GM13977 (cell line): Measurements from ENCODE around the gene EFHD2.
"Not testable (repeated sequence)": the region's sequence is repeated elsewhere in the genome, so short reads cannot be mapped to it uniquely, and the experiment has no call there.

ENCODE experiments used
- DNase-seq: peaks from one replicate; pipeline ENCODE4 v3.0.0; 2012; ENCODE audit warnings: low spot score
- CTCF ChIP-seq: IDR thresholded peaks from 2 replicates; pipeline ENCODE4 v1.5.1; 2012; ENCODE audit warnings: mild to moderate bottlenecking, control low read depth; ENCODE audit not compliant: insufficient read depth; ENCODE audit errors: extremely low read depth, missing control alignments
- in situ Hi-C: fragments of 300-500 bp; cut with MboI; formaldehyde crosslinking; loops from one replicate; pipeline ENCODE4 v1.12.0; 2022; ENCODE audit warnings: low sequenced_read_pairs, low pct_unique_long_range_greater_than_20kb, mixed read lengths, inconsistent platforms; ENCODE audit not compliant: unreplicated experiment

EFHD2 gene

GRCh38 chr1:15452216-15452615 lies 42.5 kb downstream of the EFHD2 start:
- in situ Hi-C loops = no loop called here
- DNase-seq = no peak
- TF ChIP-seq CTCF = no peak

DNA sequence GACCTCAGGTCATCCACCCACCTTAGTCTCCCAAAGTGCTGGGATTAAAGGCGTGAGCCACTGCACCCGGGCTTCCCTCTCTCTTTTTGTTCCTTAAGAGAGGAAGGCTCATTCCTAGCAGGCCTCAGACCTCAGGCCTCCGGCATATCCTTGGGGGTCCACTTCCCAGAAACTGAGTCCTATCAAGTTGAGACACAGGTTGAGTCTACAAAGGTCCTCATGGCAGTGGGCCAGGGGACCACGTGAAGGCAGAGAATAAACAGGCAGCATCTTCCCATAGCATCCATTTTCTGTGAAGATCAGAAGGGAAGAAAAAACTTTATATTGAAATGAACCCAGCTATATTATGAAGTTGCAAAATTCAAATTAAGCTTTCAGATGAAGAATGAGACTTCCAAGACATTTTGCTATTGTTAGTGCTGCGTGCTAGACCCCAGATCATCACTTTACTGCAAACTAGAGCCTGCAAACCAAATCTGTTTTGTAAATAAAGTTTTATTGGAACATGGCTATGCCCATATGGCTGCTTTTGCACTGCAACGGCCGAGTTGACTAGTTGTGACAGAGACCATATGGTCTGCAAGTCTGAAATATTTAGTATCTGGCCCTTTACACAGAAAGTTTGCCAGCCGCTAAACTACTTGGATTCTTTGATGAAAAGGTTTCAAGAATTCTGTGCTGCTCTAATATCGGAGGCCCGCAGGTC lies 43.3 kb downstream of the EFHD2 start:
- TF ChIP-seq CTCF = no peak
- in situ Hi-C loops = no loop called here
- DNase-seq = no peak

- in situ Hi-C loops = no loop called here
- no peak for TF ChIP-seq CTCF
- no peak for DNase-seq
Observed at GRCh38 chr1:15453734-15454133, 44.0 kb downstream of the EFHD2 start.

GRCh38 chr1:15454256-15454655 lies 44.6 kb downstream of the EFHD2 start:
- DNase-seq = no peak
- TF ChIP-seq CTCF = no peak
- in situ Hi-C loops = no loop called here

GRCh38 chr1:15455522-15455921 lies 45.8 kb downstream of the EFHD2 start:
- TF ChIP-seq CTCF = no peak
- in situ Hi-C loops = no loop called here
- no peak for DNase-seq

- no peak for DNase-seq
- in situ Hi-C loops = no loop called here
- no peak for TF ChIP-seq CTCF
Observed at GRCh38 chr1:15456313-15456954, 46.7 kb downstream of the EFHD2 start, which contains the start of gene CELA2A. TSS of gene CELA2A (plus strand) at chr1:15456732. CDS start at chr1:15456754, 22 bp downstream.

DNA sequence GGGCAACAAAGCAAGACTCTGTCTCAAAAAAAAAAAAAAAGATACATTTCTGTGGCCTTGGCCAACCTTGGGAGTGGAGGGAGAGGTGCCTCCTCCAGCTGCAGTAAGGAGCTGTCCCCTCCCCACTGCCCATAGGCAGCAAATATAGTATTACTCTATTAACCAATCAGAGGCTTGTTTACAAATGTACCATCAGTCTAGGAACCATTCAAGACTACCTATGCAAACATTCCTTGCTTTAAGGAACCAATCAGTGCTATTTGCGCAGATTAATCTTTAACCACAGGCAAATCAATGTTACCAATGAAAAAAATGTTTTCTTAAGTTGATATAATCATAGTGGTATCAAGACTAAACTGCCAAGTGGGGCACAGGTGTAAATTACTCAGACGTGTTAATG lies 47.9 kb downstream of the EFHD2 start:
- no peak for TF ChIP-seq CTCF
- in situ Hi-C loops = no loop called here
- DNase-seq = no peak

GRCh38 chr1:15458388-15458787 lies 48.7 kb downstream of the EFHD2 start:
- DNase-seq, in situ Hi-C loops: not testable (repeated sequence)
